ENCODE measurements around the gene DAGLA.

DAGLA gene

GRCh38 chr11:61691380-61692156 lies 11.4 kb downstream of the DAGLA start:
- Mint-ChIP-seq H3K4me3 (no peak overlapping the region), H3K4me1 (ENCODE audit: low read depth) (peaks cover 4% of the 10 kb centered on the region), H3K36me3 (ENCODE audit: low read depth) (no peaks in the 10 kb centered on the region), H3K9me3 (no peaks in the 10 kb centered on the region), H3K27me3 (ENCODE audit: low read depth) (peaks cover 7% of the 10 kb centered on the region), H3K27ac (no peak overlapping the region)
- DNase-seq (ENCODE audit: low spot score) = no peak

- H3K9me3 Mint-ChIP-seq = no peaks in the 10 kb centered on the region
- H3K27me3 Mint-ChIP-seq (ENCODE audit: low read depth) = peaks cover 3% of the 10 kb centered on the region
- no peak for DNase-seq (ENCODE audit: low spot score)
- no peak overlapping the region for H3K4me3 Mint-ChIP-seq
- H3K36me3 Mint-ChIP-seq (ENCODE audit: low read depth) = no peaks in the 10 kb centered on the region
- no peak overlapping the region for H3K27ac Mint-ChIP-seq
- peaks cover 15% of the 10 kb centered on the region for H3K4me1 Mint-ChIP-seq (ENCODE audit: low read depth)
Measured at GRCh38 chr11:61693922-61694601, 13.9 kb downstream of the DAGLA start.

GRCh38 chr11:61694602-61694939 lies 14.4 kb downstream of the DAGLA start:
- Mint-ChIP-seq H3K27me3 (ENCODE audit: low read depth) (peaks cover 3% of the 10 kb centered on the region), H3K9me3 (no peaks in the 10 kb centered on the region), H3K36me3 (ENCODE audit: low read depth) (no peaks in the 10 kb centered on the region), H3K4me3 (no peak overlapping the region), H3K27ac (no peak overlapping the region), H3K4me1 (ENCODE audit: low read depth) (peaks cover 15% of the 10 kb centered on the region)
- DNase-seq (ENCODE audit: low spot score) = no peak

GRCh38 chr11:61694946-61695706 lies 14.9 kb downstream of the DAGLA start:
- peak overlapping the region; percentile 67 for H3K27ac Mint-ChIP-seq

GRCh38 chr11:61695917-61696316 lies 15.7 kb downstream of the DAGLA start:
- Mint-ChIP-seq H3K9me3 (no peaks in the 10 kb centered on the region), H3K4me1 (ENCODE audit: low read depth) (peaks cover 17% of the 10 kb centered on the region), H3K4me3 (peak overlapping the region; percentile 70), H3K36me3 (ENCODE audit: low read depth) (no peaks in the 10 kb centered on the region), H3K27me3 (ENCODE audit: low read depth) (no peaks in the 10 kb centered on the region), H3K27ac (peak overlapping the region; percentile 67)
- DNase-seq (ENCODE audit: low spot score) = peak; percentile 94

More at GRCh38 chr11:61694946-61695706, 14.9 kb downstream of the DAGLA start:
- H3K27me3 Mint-ChIP-seq (ENCODE audit: low read depth) = peaks cover 2% of the 10 kb centered on the region
- DNase-seq (ENCODE audit: low spot score) = no peak
- peaks cover 15% of the 10 kb centered on the region for H3K4me1 Mint-ChIP-seq (ENCODE audit: low read depth)
- no peaks in the 10 kb centered on the region for H3K36me3 Mint-ChIP-seq (ENCODE audit: low read depth)
- H3K9me3 Mint-ChIP-seq = no peaks in the 10 kb centered on the region
- peak overlapping the region; percentile 70 for H3K4me3 Mint-ChIP-seq

GRCh38 chr11:61696602-61697001 lies 16.4 kb downstream of the DAGLA start:
- no peaks in the 10 kb centered on the region for H3K9me3 Mint-ChIP-seq
- no peaks in the 10 kb centered on the region for H3K36me3 Mint-ChIP-seq (ENCODE audit: low read depth)
- H3K4me3 Mint-ChIP-seq = no peak overlapping the region
- H3K4me1 Mint-ChIP-seq (ENCODE audit: low read depth) = peaks cover 17% of the 10 kb centered on the region
- H3K27ac Mint-ChIP-seq = no peak overlapping the region
- DNase-seq (ENCODE audit: low spot score) = no peak
- H3K27me3 Mint-ChIP-seq (ENCODE audit: low read depth) = no peaks in the 10 kb centered on the region

GRCh38 chr11:61697078-61697502 lies 16.9 kb downstream of the DAGLA start:
- Mint-ChIP-seq H3K27ac (no peak overlapping the region), H3K4me1 (ENCODE audit: low read depth) (peaks cover 17% of the 10 kb centered on the region), H3K4me3 (no peak overlapping the region), H3K9me3 (no peaks in the 10 kb centered on the region), H3K27me3 (ENCODE audit: low read depth) (no peaks in the 10 kb centered on the region), H3K36me3 (ENCODE audit: low read depth) (no peaks in the 10 kb centered on the region)
- no peak for DNase-seq (ENCODE audit: low spot score)

GRCh38 chr11:61697764-61698163 lies 17.6 kb downstream of the DAGLA start:
- H3K4me3 Mint-ChIP-seq = no peak overlapping the region
- no peak for DNase-seq (ENCODE audit: low spot score)
- H3K27me3 Mint-ChIP-seq (ENCODE audit: low read depth) = no peaks in the 10 kb centered on the region
- H3K9me3 Mint-ChIP-seq = no peaks in the 10 kb centered on the region
- H3K4me1 Mint-ChIP-seq (ENCODE audit: low read depth) = peaks cover 20% of the 10 kb centered on the region
- peak overlapping the region; percentile 49 for H3K27ac Mint-ChIP-seq
- H3K36me3 Mint-ChIP-seq (ENCODE audit: low read depth) = no peaks in the 10 kb centered on the region

- Mint-ChIP-seq H3K36me3 (ENCODE audit: low read depth) (no peaks in the 10 kb centered on the region), H3K9me3 (no peaks in the 10 kb centered on the region), H3K4me1 (ENCODE audit: low read depth) (peaks cover 21% of the 10 kb centered on the region), H3K27me3 (ENCODE audit: low read depth) (no peaks in the 10 kb centered on the region), H3K4me3 (no peak overlapping the region), H3K27ac (peak overlapping the region; percentile 49)
- DNase-seq (ENCODE audit: low spot score) = no peak
Measured at GRCh38 chr11:61698173-61698948, 18.2 kb downstream of the DAGLA start.

GRCh38 chr11:61699737-61700160 lies 19.6 kb downstream of the DAGLA start:
- no peaks in the 10 kb centered on the region for H3K9me3 Mint-ChIP-seq
- no peak overlapping the region for H3K4me3 Mint-ChIP-seq
- peaks cover 23% of the 10 kb centered on the region for H3K4me1 Mint-ChIP-seq (ENCODE audit: low read depth)
- no peak overlapping the region for H3K27ac Mint-ChIP-seq
- no peaks in the 10 kb centered on the region for H3K27me3 Mint-ChIP-seq (ENCODE audit: low read depth)
- DNase-seq (ENCODE audit: low spot score) = no peak
- no peaks in the 10 kb centered on the region for H3K36me3 Mint-ChIP-seq (ENCODE audit: low read depth)

GRCh38 chr11:61700212-61700611 lies 20.0 kb downstream of the DAGLA start:
- H3K4me1 Mint-ChIP-seq (ENCODE audit: low read depth) = peaks cover 23% of the 10 kb centered on the region
- H3K36me3 Mint-ChIP-seq (ENCODE audit: low read depth) = no peaks in the 10 kb centered on the region
- H3K9me3 Mint-ChIP-seq = no peaks in the 10 kb centered on the region
- no peak overlapping the region for H3K27ac Mint-ChIP-seq
- H3K4me3 Mint-ChIP-seq = no peak overlapping the region
- no peaks in the 10 kb centered on the region for H3K27me3 Mint-ChIP-seq (ENCODE audit: low read depth)
- DNase-seq (ENCODE audit: low spot score) = no peak

- H3K4me1 Mint-ChIP-seq (ENCODE audit: low read depth) = peaks cover 20% of the 10 kb centered on the region
- H3K36me3 Mint-ChIP-seq (ENCODE audit: low read depth) = no peaks in the 10 kb centered on the region
- no peak overlapping the region for H3K27ac Mint-ChIP-seq
- no peak overlapping the region for H3K4me3 Mint-ChIP-seq
- no peak for DNase-seq (ENCODE audit: low spot score)
- H3K27me3 Mint-ChIP-seq (ENCODE audit: low read depth) = no peaks in the 10 kb centered on the region
- H3K9me3 Mint-ChIP-seq = no peaks in the 10 kb centered on the region
Measured at GRCh38 chr11:61700720-61701119, 20.5 kb downstream of the DAGLA start.

- Mint-ChIP-seq H3K27ac (no peak overlapping the region), H3K4me3 (no peak overlapping the region), H3K36me3 (ENCODE audit: low read depth) (no peaks in the 10 kb centered on the region)
Measured at GRCh38 chr11:61701242-61701886, 21.2 kb downstream of the DAGLA start.

More at GRCh38 chr11:61701242-61701886, 21.2 kb downstream of the DAGLA start:
- no peak for DNase-seq (ENCODE audit: low spot score)
- Mint-ChIP-seq H3K9me3 (no peaks in the 10 kb centered on the region), H3K27me3 (ENCODE audit: low read depth) (no peaks in the 10 kb centered on the region), H3K4me1 (ENCODE audit: low read depth) (peaks cover 18% of the 10 kb centered on the region)
